GM12891 (cell line): ENCODE measurements around the gene CAMK1G.

Experiments
- POLR2A ChIP-seq: IDR thresholded peaks from 2 replicates; pipeline ENCODE4 v1.6.1; 2011; ENCODE audit warnings: low read depth, low read length, control low read depth
- POLR2AphosphoS5 ChIP-seq: IDR thresholded peaks from 2 replicates; pipeline ENCODE4 v1.6.1; 2011; ENCODE audit warnings: low read depth, low read length, control low read depth
- POU2F2 ChIP-seq: IDR thresholded peaks from 2 replicates; pipeline ENCODE4 v1.6.1; 2011; ENCODE audit warnings: low read depth, mild to moderate bottlenecking, control low read depth, low read length, moderate library complexity
- SPI1 ChIP-seq: IDR thresholded peaks from 2 replicates; pipeline ENCODE4 v1.6.1; 2011; ENCODE audit warnings: low read depth, low read length, control low read depth
- TAF1 ChIP-seq: IDR thresholded peaks from 2 replicates; pipeline ENCODE4 v1.6.1; 2011; ENCODE audit warnings: low read depth, low read length, control low read depth

DNA sequence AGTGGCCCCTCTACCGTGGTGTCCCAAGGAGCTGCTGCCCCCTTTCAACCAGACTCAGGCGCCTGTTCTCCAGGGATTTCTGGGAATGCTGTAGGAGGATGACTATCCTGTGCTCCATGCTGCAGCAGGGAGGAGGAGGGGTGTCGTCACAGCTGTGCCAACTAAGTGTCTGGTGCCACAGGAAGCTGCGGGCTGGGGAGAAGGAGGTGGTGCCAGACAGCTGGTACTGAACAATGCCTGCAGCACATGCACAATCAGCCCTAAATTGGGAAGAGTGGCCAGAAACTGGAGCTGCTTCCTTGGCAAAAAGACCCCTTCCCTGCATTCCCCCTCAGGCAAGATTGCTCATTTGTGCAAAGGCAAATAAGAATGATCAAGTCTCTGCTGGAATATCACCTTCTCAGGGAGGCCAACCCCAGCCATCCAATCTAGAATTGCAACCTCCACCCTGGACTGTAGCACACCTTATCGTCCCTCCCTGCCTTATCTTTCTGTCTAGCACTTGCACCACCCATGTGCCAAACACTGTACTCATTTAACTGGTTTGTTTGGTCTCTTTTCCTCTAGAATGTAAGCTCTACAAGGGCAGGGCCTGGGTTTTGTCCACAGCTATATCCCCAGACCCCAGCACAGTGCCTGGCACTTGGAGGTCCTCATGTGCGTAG lies 35.4 kb downstream of the CAMK1G start:
- TF ChIP-seq TAF1 (no peak), POLR2A (no peak), SPI1 (no peak), POU2F2 (no peak), POLR2AphosphoS5 (no peak)
